RWPE1 (cell line): ENCODE data around the gene KCNQ2.

Experiments used
- CTCF ChIA-PET: fragments of 350-600 bp; sonication (Branson Sonifier 250); formaldehyde crosslinking; extraction: SDS; loops from one replicate; lab custom pipeline; 2021; lab: Yijun Ruan, JAX
- POLR2A ChIA-PET: fragments of 400-600 bp; formaldehyde crosslinking; extraction: SDS; loops from one replicate; lab custom pipeline; 2020; ENCODE audit warnings: antibody characterized with exemption; ENCODE audit not compliant: low non-redundant PET; lab: Yijun Ruan, JAX
- DNase-seq: peaks from one replicate; pipeline ENCODE4 v3.0.0; 2012; ENCODE audit warnings: low spot score
- H3K27ac ChIP-seq: fragments of 450-650 bp; 2 replicates; pipeline ENCODE4 v1.5.1; 2017
- CTCF ChIP-seq: fragments of 450-650 bp; conservative IDR thresholded peaks from 2 replicates; pipeline ENCODE4 v1.5.1; 2017; ENCODE audit warnings: low read depth, mild to moderate bottlenecking

The KCNQ2 gene

GRCh38 chr20:63468421-63468820 is 4.0 kb downstream of the KCNQ2 start:
- POLR2A ChIA-PET: no interaction called here
- CTCF ChIA-PET: interaction anchor here (0.6 kb wide), 2 partner anchors 131 to 251 kb away, joined by 4 to 5 read pairs; no protein-coding TSS in a partner anchor

GRCh38 chr20:63467294-63468083 is 5.0 kb downstream of the KCNQ2 start:
- H3K27ac ChIP-seq: no peak overlapping the region
- no peak for TF ChIP-seq CTCF
- no peak for DNase-seq
- CTCF ChIA-PET: interaction anchor here (0.6 to 0.7 kb wide), 2 partner anchors 132 to 158 kb away, joined by 4 read pairs; no protein-coding TSS in a partner anchor
- POLR2A ChIA-PET: no interaction called here

More at GRCh38 chr20:63468421-63468820, 4.0 kb downstream of the KCNQ2 start:
- DNase-seq: no peak
- no peak for TF ChIP-seq CTCF
- no peak overlapping the region for H3K27ac ChIP-seq

GRCh38 chr20:63466861-63467260 is 5.6 kb downstream of the KCNQ2 start:
- no peak for TF ChIP-seq CTCF
- ChIA-PET POLR2A (no interaction called here), CTCF (interaction anchor here (0.7 kb wide), 1 partner anchor 157 kb away, joined by 4 read pairs; no protein-coding TSS in a partner anchor)
- no peak for DNase-seq
- H3K27ac ChIP-seq: no peak overlapping the region

GRCh38 chr20:63466250-63466825 is 6.1 kb downstream of the KCNQ2 start:
- H3K27ac ChIP-seq: no peak overlapping the region
- CTCF ChIA-PET: interaction anchor here (0.7 to 2.4 kb wide), 3 partner anchors 16 to 157 kb away, joined by 3 to 9 read pairs (median 4); no protein-coding TSS in a partner anchor
- no peak for DNase-seq
- POLR2A ChIA-PET: interaction anchor here (0.7 kb wide), 1 partner anchor 540 kb away, joined by 4 read pairs; the partner anchor contains the start of gene DIDO1
- TF ChIP-seq CTCF: no peak

- POLR2A ChIA-PET: interaction anchor here (0.7 kb wide), 1 partner anchor 539 kb away, joined by 4 read pairs; the partner anchor contains the start of gene DIDO1
- TF ChIP-seq CTCF: no peak
- no peak for DNase-seq
- H3K27ac ChIP-seq: no peak overlapping the region
- CTCF ChIA-PET: interaction anchor here (0.5 to 2.4 kb wide), 8 partner anchors 15 to 594 kb away, joined by 3 to 9 read pairs (median 4); partner anchors contain the start of gene PPDPF
Measured at GRCh38 chr20:63465380-63466249, 6.8 kb downstream of the KCNQ2 start.
